PC-9 (cell line): ENCODE results near the gene DAB1. TPM values are rescaled to one million over a fixed set of nuclear protein-coding genes. Genes with fewer than 3 reads are reported as not detected.

Source experiments
- BruUV-seq: library from RNA; stranded (reverse); fragments of 400-500 nt; replicated peaks from 2 replicates; lab custom pipeline; 2021; lab: Mats Ljungman, UMichigan
- CTCF ChIA-PET: fragments of 300-600 bp; sonication (Branson Sonifier 250); formaldehyde crosslinking; loops from one replicate; lab custom pipeline; 2022; ENCODE audit warnings: antibody characterized with exemption; lab: Charles Lee
- POLR2A ChIA-PET: fragments of 300-600 bp; sonication (Branson Sonifier 250); formaldehyde crosslinking; loops from one replicate; lab custom pipeline; 2022; ENCODE audit warnings: antibody characterized with exemption; ENCODE audit not compliant: unreplicated experiment; lab: Charles Lee
- DNase-seq, 2 experiments: peaks; one replicate each; pipeline versions ENCODE4 v3.0.0 to v3.0.0-alpha.2; 2015 to 2022; ENCODE audit warnings: mixed read lengths in 1 of 2
- H2AFZ ChIP-seq: fragments of 200-600 bp; sonication (generic); 2 replicates; pipeline ENCODE4 v1.8.1; 2017; ENCODE audit warnings: antibody characterized with exemption
- H3F3A ChIP-seq: fragments of 200-600 bp; sonication (generic); 2 replicates; pipeline ENCODE4 v1.8.1; 2017; ENCODE audit warnings: antibody characterized with exemption, mild to moderate bottlenecking, low read depth; ENCODE audit not compliant: insufficient read depth
- H3K27ac ChIP-seq: fragments of 200-600 bp; sonication (generic); 2 replicates; pipeline ENCODE4 v1.6.1; 2016; ENCODE audit warnings: mixed run types
- H3K27me3 ChIP-seq: fragments of 200-600 bp; sonication (generic); 2 replicates; pipeline ENCODE4 v1.6.1; 2016; ENCODE audit warnings: low read depth, mixed run types; ENCODE audit not compliant: insufficient read depth
- H3K36me3 ChIP-seq: fragments of 200-600 bp; sonication (generic); 2 replicates; pipeline ENCODE4 v1.6.1; 2016; ENCODE audit warnings: low read depth, mixed run types
- H3K4me1 ChIP-seq: fragments of 200-600 bp; sonication (generic); replicated peaks from 2 replicates; pipeline ENCODE4 v1.6.1; 2016; ENCODE audit warnings: mixed run types; ENCODE audit not compliant: insufficient read depth
- H3K4me2 ChIP-seq: fragments of 200-600 bp; sonication (generic); 2 replicates; pipeline ENCODE4 v1.6.1; 2017; ENCODE audit warnings: mixed run types
- H3K4me3 ChIP-seq: fragments of 200-600 bp; sonication (generic); 2 replicates; pipeline ENCODE4 v1.6.1; 2016; ENCODE audit warnings: mixed run types
- H3K79me2 ChIP-seq: fragments of 200-600 bp; sonication (generic); 2 replicates; pipeline ENCODE4 v1.6.1; 2017; ENCODE audit warnings: low read depth, mixed run types
- H3K9me2 ChIP-seq: fragments of 200-600 bp; sonication (generic); 2 replicates; pipeline ENCODE4 v1.8.1; 2017; ENCODE audit warnings: mild to moderate bottlenecking; ENCODE audit not compliant: insufficient read depth
- H3K9me3 ChIP-seq: fragments of 200-600 bp; sonication (generic); 2 replicates; pipeline ENCODE4 v1.8.1; 2016; ENCODE audit warnings: low read depth; ENCODE audit not compliant: insufficient read depth
- H4K20me1 ChIP-seq: fragments of 200-600 bp; sonication (generic); 2 replicates; pipeline ENCODE4 v1.8.1; 2017; ENCODE audit not compliant: insufficient read depth
- EZH2 ChIP-seq: fragments of 200-600 bp; sonication (generic); IDR thresholded peaks from 2 replicates; pipeline ENCODE4 v1.8.0; 2017; ENCODE audit warnings: antibody characterized with exemption, low read depth
- intact Hi-C: fragments of 100-400 bp; cut with micrococcal nuclease; formaldehyde crosslinking; loops from one replicate; pipeline ENCODE4 v1.10.0; 2022; ENCODE audit not compliant: unreplicated experiment
- total RNA-seq: library from RNA; stranded (reverse); gene quantifications from 2 replicates; pipeline ENCODE4 v1.2.3, GENCODE V29; 2021
- TF ChIP-seq, protein P1 (sequence below): fragments of 200-600 bp; sonication (generic); conservative IDR thresholded peaks from 2 replicates; pipeline ENCODE4 v1.6.1; 2017; ENCODE audit warnings: mixed run types, antibody characterized with exemption, mild to moderate bottlenecking, moderate library complexity

The DAB1 gene
- total RNA-seq, 1 experiment from 2014 or later, result not detected

DNA sequence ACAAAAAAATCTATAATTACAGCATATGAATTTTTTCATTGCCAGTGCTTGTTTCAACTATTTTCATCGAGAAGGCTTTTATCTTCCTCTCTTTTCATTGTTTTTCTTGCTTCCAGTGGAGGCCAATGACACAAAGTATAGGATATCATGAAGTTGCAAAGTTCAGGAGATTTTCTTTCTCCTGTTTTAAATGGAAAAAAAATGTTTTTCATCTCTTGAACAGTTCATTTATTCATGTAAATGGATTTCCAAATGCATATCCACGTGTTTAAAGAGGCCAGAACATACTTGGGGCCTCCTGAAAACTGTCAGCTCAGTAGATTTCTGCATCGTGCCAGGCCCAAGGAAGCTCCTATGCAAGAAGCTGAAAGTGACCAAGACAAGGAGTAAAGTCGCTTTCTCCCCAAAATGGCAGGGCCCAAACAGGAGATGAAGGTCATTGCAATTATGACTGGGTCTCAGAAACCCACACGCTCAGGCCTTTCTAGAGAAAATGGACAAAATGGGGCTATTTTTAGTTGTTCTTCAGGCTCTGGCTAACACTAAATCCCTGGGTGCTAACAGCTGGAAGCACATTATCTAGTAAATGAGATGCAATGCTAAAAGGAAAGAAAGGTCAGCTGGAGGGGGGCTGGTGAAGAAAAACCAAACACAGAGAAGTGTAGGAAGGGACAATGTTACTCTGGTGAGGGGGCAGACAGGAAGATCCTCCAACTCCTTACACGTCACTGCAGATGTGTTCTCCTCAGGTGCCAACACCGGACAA is 321.1 kb downstream of the DAB1 start:
- BruUV-seq, result no TSS peak
- Histone ChIP-seq H3K9me2 (no peaks in the 10 kb centered on the region), H3K36me3 (no peaks in the 10 kb centered on the region), H3K27ac (no peak overlapping the region), H3F3A (no peaks in the 10 kb centered on the region), H3K4me2 (no peak overlapping the region), H3K27me3 (peaks cover 15% of the 10 kb centered on the region; the same call in 1 of the 2 replicates), H3K79me2 (no peaks in the 10 kb centered on the region), H4K20me1 (no peaks in the 10 kb centered on the region), H3K9me3 (no peaks in the 10 kb centered on the region), H3K4me1 (no peaks in the 10 kb centered on the region), H2AFZ (no peak overlapping the region), H3K4me3 (no peak overlapping the region)
- intact Hi-C loops, result no loop called here
- TF ChIP-seq, protein P1, sequence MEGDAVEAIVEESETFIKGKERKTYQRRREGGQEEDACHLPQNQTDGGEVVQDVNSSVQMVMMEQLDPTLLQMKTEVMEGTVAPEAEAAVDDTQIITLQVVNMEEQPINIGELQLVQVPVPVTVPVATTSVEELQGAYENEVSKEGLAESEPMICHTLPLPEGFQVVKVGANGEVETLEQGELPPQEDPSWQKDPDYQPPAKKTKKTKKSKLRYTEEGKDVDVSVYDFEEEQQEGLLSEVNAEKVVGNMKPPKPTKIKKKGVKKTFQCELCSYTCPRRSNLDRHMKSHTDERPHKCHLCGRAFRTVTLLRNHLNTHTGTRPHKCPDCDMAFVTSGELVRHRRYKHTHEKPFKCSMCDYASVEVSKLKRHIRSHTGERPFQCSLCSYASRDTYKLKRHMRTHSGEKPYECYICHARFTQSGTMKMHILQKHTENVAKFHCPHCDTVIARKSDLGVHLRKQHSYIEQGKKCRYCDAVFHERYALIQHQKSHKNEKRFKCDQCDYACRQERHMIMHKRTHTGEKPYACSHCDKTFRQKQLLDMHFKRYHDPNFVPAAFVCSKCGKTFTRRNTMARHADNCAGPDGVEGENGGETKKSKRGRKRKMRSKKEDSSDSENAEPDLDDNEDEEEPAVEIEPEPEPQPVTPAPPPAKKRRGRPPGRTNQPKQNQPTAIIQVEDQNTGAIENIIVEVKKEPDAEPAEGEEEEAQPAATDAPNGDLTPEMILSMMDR, result no peak
- no peak for TF ChIP-seq EZH2
- ChIA-PET POLR2A (no interaction called here), CTCF (no interaction called here)
- DNase-seq, result no peak

DNA sequence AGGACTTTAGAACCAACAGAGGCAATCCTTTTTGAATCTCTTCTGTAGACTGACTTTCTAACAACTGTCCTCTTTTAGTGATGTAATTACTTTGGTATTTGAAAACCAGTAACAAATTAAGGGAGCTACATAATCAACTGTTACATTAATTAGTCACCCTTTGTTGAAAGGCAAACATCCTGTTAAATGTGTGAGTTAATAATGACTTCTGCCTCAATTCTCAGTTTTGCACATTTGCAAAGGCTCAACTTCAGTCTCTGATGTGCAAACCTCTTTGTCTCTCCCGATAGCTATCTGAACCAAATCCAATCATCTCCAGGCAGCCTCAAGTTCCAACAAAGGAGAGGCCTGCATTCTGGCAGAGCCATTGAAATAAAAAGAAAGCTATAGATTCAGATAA is 322.7 kb downstream of the DAB1 start:
- H3F3A ChIP-seq, result no peaks in the 10 kb centered on the region
- H3K27me3 ChIP-seq, result peaks cover 8% of the 10 kb centered on the region; the same call in 1 of the 2 replicates
- no peaks in the 10 kb centered on the region for H3K9me2 ChIP-seq
- H3K27ac ChIP-seq, result no peak overlapping the region
- ChIA-PET CTCF (no interaction called here), POLR2A (no interaction called here)
- H3K4me3 ChIP-seq, result no peak overlapping the region
- no peaks in the 10 kb centered on the region for H4K20me1 ChIP-seq
- no peaks in the 10 kb centered on the region for H3K36me3 ChIP-seq
- no peak for DNase-seq
- intact Hi-C loops, result no loop called here
- no TSS peak for BruUV-seq
- H2AFZ ChIP-seq, result no peak overlapping the region
- H3K79me2 ChIP-seq, result no peaks in the 10 kb centered on the region
- no peaks in the 10 kb centered on the region for H3K4me1 ChIP-seq
- H3K4me2 ChIP-seq, result no peak overlapping the region
- H3K9me3 ChIP-seq, result no peaks in the 10 kb centered on the region
- TF ChIP-seq EZH2, result no peak
- TF ChIP-seq, protein P1, result no peak

DNA sequence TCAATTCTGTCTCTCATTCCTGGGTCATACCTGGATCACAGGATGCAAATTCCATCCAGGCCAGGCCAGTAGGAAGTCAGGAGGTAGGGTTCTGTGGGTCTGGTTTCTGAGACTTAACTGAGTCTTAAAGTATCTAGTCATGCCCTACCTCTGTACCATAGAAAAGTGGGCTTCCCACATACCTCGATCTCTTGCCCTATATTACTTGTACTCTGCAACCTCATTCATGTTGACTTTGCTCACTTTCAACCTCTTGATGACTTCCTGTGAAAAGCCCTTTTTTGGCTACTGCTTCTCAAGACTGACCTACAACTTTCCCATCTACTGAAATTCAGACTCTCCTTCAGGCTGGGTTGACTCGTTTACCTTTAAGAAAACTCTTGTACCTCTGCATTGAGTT is 329.1 kb downstream of the DAB1 start:
- no peak for DNase-seq
- Histone ChIP-seq H3K36me3 (no peaks in the 10 kb centered on the region), H3K27me3 (peaks cover 5% of the 10 kb centered on the region; the same call in 1 of the 2 replicates), H3K4me3 (no peak overlapping the region), H3K4me1 (no peaks in the 10 kb centered on the region), H3K79me2 (no peaks in the 10 kb centered on the region), H3K9me3 (no peaks in the 10 kb centered on the region), H3K4me2 (no peak overlapping the region), H4K20me1 (no peaks in the 10 kb centered on the region), H2AFZ (no peak overlapping the region), H3K9me2 (no peaks in the 10 kb centered on the region), H3F3A (no peaks in the 10 kb centered on the region), H3K27ac (no peak overlapping the region)
- ChIA-PET CTCF (no interaction called here), POLR2A (no interaction called here)
- intact Hi-C loops, result no loop called here
- no TSS peak for BruUV-seq
- TF ChIP-seq, protein P1, result no peak
- no peak for TF ChIP-seq EZH2
